ENCODE data around the gene GDA.

The GDA gene

DNA sequence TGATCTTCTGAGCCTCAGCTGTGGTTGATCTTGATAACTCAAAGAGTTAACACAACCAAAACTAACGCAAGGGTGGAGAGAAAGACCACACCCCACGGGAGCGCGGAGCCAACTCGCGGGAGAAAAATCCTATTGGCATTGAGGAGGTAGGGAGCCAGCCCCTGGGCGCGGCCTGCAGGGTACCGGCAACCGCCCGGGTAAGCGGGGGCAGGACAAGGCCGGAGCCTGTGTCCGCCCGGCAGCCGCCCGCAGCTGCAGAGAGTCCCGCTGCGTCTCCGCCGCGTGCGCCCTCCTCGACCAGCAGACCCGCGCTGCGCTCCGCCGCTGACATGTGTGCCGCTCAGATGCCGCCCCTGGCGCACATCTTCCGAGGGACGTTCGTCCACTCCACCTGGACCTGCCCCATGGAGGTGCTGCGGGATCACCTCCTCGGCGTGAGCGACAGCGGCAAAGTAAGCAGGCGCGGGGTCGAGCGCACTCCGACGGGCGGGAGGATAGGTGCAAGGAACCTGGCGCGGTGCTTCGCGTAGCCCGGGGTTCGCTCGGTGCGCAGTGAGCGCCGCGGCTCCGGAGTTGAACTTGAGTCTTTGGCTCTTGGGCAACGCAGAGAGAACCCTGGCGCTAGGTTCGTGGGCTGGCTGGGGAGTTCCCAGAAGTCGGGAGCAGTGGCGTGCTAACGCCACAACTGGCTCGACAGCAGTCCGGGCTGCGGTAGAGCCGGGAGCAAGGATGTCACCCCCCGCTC is at the start of gene GDA:
Gene GDA, plus strand, starts transcription at position 210 of the 745 bp plus-strand sequence. Its CDS starts 120 bp downstream, at position 330.
- Histone ChIP-seq H3K27ac (ENCODE audit: low read depth in 2 of 2, low read length in 2 of 2) (peak within 1 kb of the TSS; percentile 71 to 85), H3K36me3 (ENCODE audit: control insufficient read depth in 2 of 2, insufficient read depth in 2 of 2, low read length in 2 of 2) (no peaks in the 10 kb centered on the region), H3K4me1 (ENCODE audit: control insufficient read depth in 2 of 2, insufficient read depth in 2 of 2, low read length in 2 of 2) (peaks cover 3 to 8% of the 10 kb centered on the region in 2 donors), H3K27me3 (ENCODE audit: control insufficient read depth in 2 of 2, insufficient read depth in 2 of 2, low read length in 2 of 2) (peaks cover 0 to 3% of the 10 kb centered on the region in 2 donors), H3K4me3 (ENCODE audit: low read length in 2 of 2) (peak within 1 kb of the TSS; percentile 71 to 75), H3K9me3 (ENCODE audit: control insufficient read depth in 2 of 2, low read length in 2 of 2) (no peaks in the 10 kb centered on the region), H3K9ac (ENCODE audit: low read depth in 1 of 2, low read length in 2 of 2) (peak within 1 kb of the TSS; percentile 17 to 78)

DNA sequence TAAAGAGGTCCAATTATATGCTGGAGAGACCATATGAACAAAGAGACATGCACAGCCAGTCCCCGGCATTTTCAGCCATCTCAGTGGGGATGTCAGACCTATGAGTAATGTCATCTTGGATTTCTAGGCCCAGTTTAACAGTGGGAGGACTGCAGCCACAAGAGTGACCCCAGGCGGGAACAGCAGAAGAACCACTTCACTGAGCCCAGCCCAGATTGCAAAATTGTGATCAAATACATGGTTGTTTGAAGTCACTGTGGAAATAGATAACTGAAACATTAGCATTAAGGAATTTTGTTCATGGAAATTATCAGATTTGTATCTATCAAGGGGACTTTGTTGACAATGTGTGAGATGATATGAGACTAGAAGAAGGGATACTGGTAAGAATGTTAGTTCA is 46.7 kb upstream of the GDA start:
- Histone ChIP-seq H3K9me3 (ENCODE audit: control insufficient read depth in 2 of 2, low read length in 2 of 2) (no peaks in the 10 kb centered on the region), H3K36me3 (ENCODE audit: control insufficient read depth in 2 of 2, insufficient read depth in 2 of 2, low read length in 2 of 2) (no peaks in the 10 kb centered on the region), H3K4me3 (ENCODE audit: low read length in 2 of 2) (no peak overlapping the region), H3K9ac (ENCODE audit: low read depth in 1 of 2, low read length in 2 of 2) (no peak overlapping the region), H3K4me1 (ENCODE audit: control insufficient read depth in 2 of 2, insufficient read depth in 2 of 2, low read length in 2 of 2) (no peaks in the 10 kb centered on the region), H3K27ac (ENCODE audit: low read depth in 2 of 2, low read length in 2 of 2) (no peak overlapping the region), H3K27me3 (ENCODE audit: control insufficient read depth in 2 of 2, insufficient read depth in 2 of 2, low read length in 2 of 2) (no peaks in the 10 kb centered on the region)

DNA sequence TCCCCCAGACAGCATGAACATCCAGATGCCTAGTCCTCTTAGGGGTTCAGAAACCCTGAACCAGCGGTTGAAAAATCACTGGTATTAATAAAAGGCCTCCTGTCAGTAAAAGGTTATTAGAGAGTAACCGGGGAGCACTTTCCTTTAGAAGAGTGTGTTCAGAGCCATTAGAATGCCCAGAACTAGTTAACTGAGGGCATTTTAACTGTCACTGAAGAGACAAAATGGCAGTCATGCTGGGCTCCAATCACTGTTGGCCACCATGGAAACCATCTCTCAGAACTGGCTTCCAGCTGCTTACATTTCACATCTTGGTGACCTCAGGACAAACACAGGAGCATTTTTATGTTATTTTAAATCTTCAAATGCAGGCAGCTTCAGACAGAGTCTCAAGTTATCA is 36.2 kb upstream of the GDA start:
- no peaks in the 10 kb centered on the region for H3K4me1 ChIP-seq (ENCODE audit: control insufficient read depth in 2 of 2, insufficient read depth in 2 of 2, low read length in 2 of 2)
- no peaks in the 10 kb centered on the region for H3K36me3 ChIP-seq (ENCODE audit: control insufficient read depth in 2 of 2, insufficient read depth in 2 of 2, low read length in 2 of 2)
- no peak overlapping the region for H3K4me3 ChIP-seq (ENCODE audit: low read length in 2 of 2)
- H3K9ac ChIP-seq (ENCODE audit: low read depth in 1 of 2, low read length in 2 of 2): no peak overlapping the region
- H3K9me3 ChIP-seq (ENCODE audit: control insufficient read depth in 2 of 2, low read length in 2 of 2): no peaks in the 10 kb centered on the region
- no peak overlapping the region for H3K27ac ChIP-seq (ENCODE audit: low read depth in 2 of 2, low read length in 2 of 2)
- H3K27me3 ChIP-seq (ENCODE audit: control insufficient read depth in 2 of 2, insufficient read depth in 2 of 2, low read length in 2 of 2): no peaks in the 10 kb centered on the region

DNA sequence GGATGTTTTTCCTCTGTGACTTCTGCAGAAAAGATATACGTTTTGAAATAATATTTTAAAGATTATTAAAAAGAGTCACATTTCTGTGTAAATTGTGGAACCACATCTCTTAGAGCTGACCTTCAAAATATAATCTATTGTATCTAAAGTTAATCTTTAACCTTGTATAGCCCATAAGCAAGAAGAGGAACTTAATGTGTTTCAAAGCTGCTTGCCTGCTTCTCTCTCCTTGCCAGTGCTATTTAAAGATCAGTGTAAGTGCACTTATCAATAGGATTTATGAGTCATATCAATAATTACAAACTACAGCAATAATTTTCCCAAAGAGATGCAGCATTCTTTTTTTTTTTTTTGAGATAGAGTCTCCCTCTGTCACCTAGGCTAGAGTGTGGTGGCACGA is 29.4 kb upstream of the GDA start:
- no peaks in the 10 kb centered on the region for H3K36me3 ChIP-seq (ENCODE audit: control insufficient read depth in 2 of 2, insufficient read depth in 2 of 2, low read length in 2 of 2)
- H3K4me3 ChIP-seq (ENCODE audit: low read length in 2 of 2): no peak overlapping the region
- H3K27me3 ChIP-seq (ENCODE audit: control insufficient read depth in 2 of 2, insufficient read depth in 2 of 2, low read length in 2 of 2): no peaks in the 10 kb centered on the region
- H3K27ac ChIP-seq (ENCODE audit: low read depth in 2 of 2, low read length in 2 of 2): no peak overlapping the region
- H3K9me3 ChIP-seq (ENCODE audit: control insufficient read depth in 2 of 2, low read length in 2 of 2): no peaks in the 10 kb centered on the region
- peaks cover 5 to 14% of the 10 kb centered on the region in 2 donors for H3K4me1 ChIP-seq (ENCODE audit: control insufficient read depth in 2 of 2, insufficient read depth in 2 of 2, low read length in 2 of 2)
- H3K9ac ChIP-seq (ENCODE audit: low read depth in 1 of 2, low read length in 2 of 2): no peak overlapping the region

DNA sequence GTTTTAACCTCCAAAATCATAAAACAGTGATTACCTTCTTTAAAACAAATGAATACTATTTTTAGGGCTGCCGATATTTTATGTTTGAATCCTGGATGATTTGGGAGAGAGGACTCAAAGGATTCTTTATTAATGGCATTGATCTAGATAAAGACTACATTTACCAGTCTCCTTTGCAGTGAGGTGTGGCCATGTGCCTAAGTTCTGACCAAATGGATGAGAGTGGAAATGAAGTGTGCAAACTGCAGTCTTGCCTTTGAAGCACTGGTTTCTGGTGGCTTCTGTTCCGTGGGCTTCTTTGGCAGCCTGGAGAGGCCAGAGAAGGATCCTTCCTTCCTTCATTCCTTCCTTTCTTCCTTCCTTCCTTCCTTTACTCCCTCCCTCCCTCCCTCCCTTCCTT is 24.3 kb upstream of the GDA start:
- no peaks in the 10 kb centered on the region for H3K27me3 ChIP-seq (ENCODE audit: control insufficient read depth in 2 of 2, insufficient read depth in 2 of 2, low read length in 2 of 2)
- no peak overlapping the region for H3K27ac ChIP-seq (ENCODE audit: low read depth in 2 of 2, low read length in 2 of 2)
- no peaks in the 10 kb centered on the region for H3K9me3 ChIP-seq (ENCODE audit: control insufficient read depth in 2 of 2, low read length in 2 of 2)
- no peak overlapping the region for H3K4me3 ChIP-seq (ENCODE audit: low read length in 2 of 2)
- no peaks in the 10 kb centered on the region for H3K36me3 ChIP-seq (ENCODE audit: control insufficient read depth in 2 of 2, insufficient read depth in 2 of 2, low read length in 2 of 2)
- peaks cover 14 to 31% of the 10 kb centered on the region in 2 donors for H3K4me1 ChIP-seq (ENCODE audit: control insufficient read depth in 2 of 2, insufficient read depth in 2 of 2, low read length in 2 of 2)
- H3K9ac ChIP-seq (ENCODE audit: low read depth in 1 of 2, low read length in 2 of 2): no peak overlapping the region

DNA sequence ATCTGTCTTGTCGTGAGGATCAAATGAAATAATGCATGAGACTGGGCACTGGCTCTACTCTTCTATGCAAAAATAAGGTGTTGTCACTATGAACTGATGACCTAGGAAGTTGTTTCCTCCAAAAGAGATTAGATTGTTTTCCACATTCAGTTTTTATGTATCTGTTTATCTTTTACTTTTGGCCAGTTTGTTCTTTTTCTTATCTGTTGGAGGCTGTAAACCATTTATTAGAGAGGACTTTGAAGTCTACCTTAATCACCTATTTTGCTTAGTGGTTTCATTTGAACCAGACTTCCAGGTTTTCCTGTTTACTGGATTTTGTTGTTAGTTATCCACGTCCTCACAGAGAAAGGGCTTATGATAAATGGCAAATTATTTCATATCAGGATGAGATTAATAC is 21.5 kb upstream of the GDA start:
- peak overlapping the region in 1 of 2 donors; percentile 10 for H3K4me3 ChIP-seq (ENCODE audit: low read length in 2 of 2)
- H3K9ac ChIP-seq (ENCODE audit: low read depth in 1 of 2, low read length in 2 of 2): no peak overlapping the region
- H3K9me3 ChIP-seq (ENCODE audit: control insufficient read depth in 2 of 2, low read length in 2 of 2): no peaks in the 10 kb centered on the region
- H3K27me3 ChIP-seq (ENCODE audit: control insufficient read depth in 2 of 2, insufficient read depth in 2 of 2, low read length in 2 of 2): no peaks in the 10 kb centered on the region
- peak overlapping the region; percentile 7 to 48 for H3K27ac ChIP-seq (ENCODE audit: low read depth in 2 of 2, low read length in 2 of 2)
- peaks cover 9 to 39% of the 10 kb centered on the region in 2 donors for H3K4me1 ChIP-seq (ENCODE audit: control insufficient read depth in 2 of 2, insufficient read depth in 2 of 2, low read length in 2 of 2)
- H3K36me3 ChIP-seq (ENCODE audit: control insufficient read depth in 2 of 2, insufficient read depth in 2 of 2, low read length in 2 of 2): no peaks in the 10 kb centered on the region

DNA sequence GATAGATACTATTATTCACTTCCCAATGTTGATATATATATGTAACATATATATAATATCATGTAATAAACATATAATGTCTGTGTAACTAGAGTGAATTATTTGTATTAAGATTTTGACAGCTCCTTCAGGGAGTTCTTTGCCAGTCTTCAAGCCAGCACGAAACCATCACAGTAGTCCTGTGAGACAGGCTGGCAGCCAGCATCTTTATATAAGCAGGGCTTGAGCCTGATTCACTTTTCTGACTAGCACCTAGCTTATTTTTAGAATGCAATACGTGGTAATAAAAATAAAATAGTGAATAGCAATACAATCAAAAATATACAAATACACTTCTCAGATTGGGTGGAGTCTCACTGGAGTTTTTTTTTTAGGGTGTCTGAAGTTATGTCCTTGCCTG is 20.7 kb upstream of the GDA start:
- peaks cover 10 to 41% of the 10 kb centered on the region in 2 donors for H3K4me1 ChIP-seq (ENCODE audit: control insufficient read depth in 2 of 2, insufficient read depth in 2 of 2, low read length in 2 of 2)
- H3K27ac ChIP-seq (ENCODE audit: low read depth in 2 of 2, low read length in 2 of 2): peak overlapping the region in 1 of 2 donors; percentile 82
- H3K27me3 ChIP-seq (ENCODE audit: control insufficient read depth in 2 of 2, insufficient read depth in 2 of 2, low read length in 2 of 2): no peaks in the 10 kb centered on the region
- no peaks in the 10 kb centered on the region for H3K9me3 ChIP-seq (ENCODE audit: control insufficient read depth in 2 of 2, low read length in 2 of 2)
- no peak overlapping the region for H3K9ac ChIP-seq (ENCODE audit: low read depth in 1 of 2, low read length in 2 of 2)
- H3K36me3 ChIP-seq (ENCODE audit: control insufficient read depth in 2 of 2, insufficient read depth in 2 of 2, low read length in 2 of 2): no peaks in the 10 kb centered on the region
- no peak overlapping the region for H3K4me3 ChIP-seq (ENCODE audit: low read length in 2 of 2)

DNA sequence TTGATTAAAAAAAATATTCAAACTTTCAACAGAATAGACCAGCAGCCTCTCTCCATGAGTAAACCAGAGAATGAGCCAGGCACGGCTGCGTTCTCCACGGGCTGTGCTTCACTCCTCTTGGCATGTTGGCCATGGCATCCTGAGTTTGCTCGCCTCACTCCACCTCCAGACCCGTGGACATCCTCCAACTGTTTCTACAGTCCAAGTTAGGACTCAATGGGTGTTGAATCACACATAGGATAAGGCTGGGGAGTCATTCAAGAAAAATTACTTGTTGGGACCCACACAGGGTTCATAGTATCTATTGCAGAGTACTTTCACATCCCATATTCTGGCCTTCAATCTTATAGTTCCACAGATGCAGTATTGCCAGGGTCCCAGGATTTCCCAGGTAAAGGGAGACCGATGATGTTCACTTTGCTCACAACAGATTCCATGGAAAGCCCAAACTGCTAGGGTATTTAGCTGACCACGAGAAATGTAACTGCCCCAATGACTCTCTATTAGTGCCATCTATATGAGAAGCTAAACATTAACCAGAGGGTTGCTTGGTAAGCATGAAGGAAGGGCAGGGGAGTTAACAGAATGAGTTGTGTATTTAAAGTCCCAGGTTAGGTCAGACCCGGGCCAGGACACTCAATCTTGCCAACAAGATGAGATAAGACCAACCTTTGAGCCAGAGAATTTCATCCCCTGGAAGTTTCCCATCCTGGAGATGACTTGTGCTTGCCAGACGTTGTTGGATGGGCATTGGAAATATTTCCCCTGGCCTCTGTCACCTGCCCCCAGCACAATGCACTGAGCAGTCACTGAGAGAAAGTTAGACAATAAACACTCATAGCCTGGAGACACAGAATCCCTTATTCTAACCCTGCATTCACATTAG is 19.7 kb upstream of the GDA start:
- Histone ChIP-seq H3K36me3 (ENCODE audit: control insufficient read depth in 2 of 2, insufficient read depth in 2 of 2, low read length in 2 of 2) (no peaks in the 10 kb centered on the region), H3K4me1 (ENCODE audit: control insufficient read depth in 2 of 2, insufficient read depth in 2 of 2, low read length in 2 of 2) (peaks cover 13 to 47% of the 10 kb centered on the region in 2 donors), H3K9me3 (ENCODE audit: control insufficient read depth in 2 of 2, low read length in 2 of 2) (no peaks in the 10 kb centered on the region), H3K27me3 (ENCODE audit: control insufficient read depth in 2 of 2, insufficient read depth in 2 of 2, low read length in 2 of 2) (no peaks in the 10 kb centered on the region), H3K4me3 (ENCODE audit: low read length in 2 of 2) (peak overlapping the region in 1 of 2 donors; percentile 37), H3K9ac (ENCODE audit: low read depth in 1 of 2, low read length in 2 of 2) (no peak overlapping the region), H3K27ac (ENCODE audit: low read depth in 2 of 2, low read length in 2 of 2) (peak overlapping the region; percentile 35 to 82)

DNA sequence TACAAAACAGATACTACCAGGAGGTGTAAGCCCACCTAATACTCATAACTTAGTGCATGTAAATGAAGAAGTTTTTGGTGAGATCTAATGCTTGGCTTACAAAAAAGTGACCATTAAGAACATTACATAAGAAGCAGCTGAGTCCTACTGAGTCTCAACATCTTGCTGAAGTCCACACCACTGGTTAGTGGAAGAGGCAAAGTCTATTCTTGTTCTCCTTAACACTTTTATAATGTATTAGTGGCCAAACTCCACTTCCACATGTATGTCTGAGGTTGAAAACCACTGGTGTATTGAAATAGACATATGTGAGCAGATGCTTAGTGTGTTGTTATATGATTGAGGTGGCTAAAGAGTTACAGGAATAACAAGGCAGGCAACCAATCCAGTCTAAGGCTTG is 18.9 kb upstream of the GDA start:
- Histone ChIP-seq H3K36me3 (ENCODE audit: control insufficient read depth in 2 of 2, insufficient read depth in 2 of 2, low read length in 2 of 2) (no peaks in the 10 kb centered on the region), H3K27ac (ENCODE audit: low read depth in 2 of 2, low read length in 2 of 2) (peak overlapping the region; percentile 35 to 82), H3K27me3 (ENCODE audit: control insufficient read depth in 2 of 2, insufficient read depth in 2 of 2, low read length in 2 of 2) (no peaks in the 10 kb centered on the region), H3K4me3 (ENCODE audit: low read length in 2 of 2) (peak overlapping the region in 1 of 2 donors; percentile 37), H3K9me3 (ENCODE audit: control insufficient read depth in 2 of 2, low read length in 2 of 2) (no peaks in the 10 kb centered on the region), H3K9ac (ENCODE audit: low read depth in 1 of 2, low read length in 2 of 2) (no peak overlapping the region), H3K4me1 (ENCODE audit: control insufficient read depth in 2 of 2, insufficient read depth in 2 of 2, low read length in 2 of 2) (peaks cover 13 to 47% of the 10 kb centered on the region in 2 donors)

DNA sequence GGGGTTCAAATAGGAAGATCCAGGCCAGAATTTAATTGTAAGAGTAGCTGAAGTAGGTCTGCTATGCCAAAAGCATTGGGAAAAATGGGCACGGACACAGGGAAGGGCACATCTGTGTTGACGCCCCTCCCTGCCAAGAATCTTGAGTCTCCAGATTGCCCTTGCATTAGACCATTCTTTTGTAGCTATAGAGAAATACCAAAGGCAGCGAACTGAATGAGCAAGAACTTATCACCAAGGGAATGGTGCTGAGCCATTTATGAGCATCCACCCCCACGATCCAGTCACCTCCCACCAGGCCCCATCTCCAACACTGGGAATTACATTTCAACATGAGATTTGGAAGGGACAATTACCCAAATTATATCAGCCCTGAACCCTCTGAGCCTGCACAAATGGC is 18.0 kb upstream of the GDA start:
- H3K27me3 ChIP-seq (ENCODE audit: control insufficient read depth in 2 of 2, insufficient read depth in 2 of 2, low read length in 2 of 2): no peaks in the 10 kb centered on the region
- no peak overlapping the region for H3K4me3 ChIP-seq (ENCODE audit: low read length in 2 of 2)
- no peak overlapping the region for H3K9ac ChIP-seq (ENCODE audit: low read depth in 1 of 2, low read length in 2 of 2)
- H3K4me1 ChIP-seq (ENCODE audit: control insufficient read depth in 2 of 2, insufficient read depth in 2 of 2, low read length in 2 of 2): peaks cover 13 to 47% of the 10 kb centered on the region in 2 donors
- no peaks in the 10 kb centered on the region for H3K36me3 ChIP-seq (ENCODE audit: control insufficient read depth in 2 of 2, insufficient read depth in 2 of 2, low read length in 2 of 2)
- H3K9me3 ChIP-seq (ENCODE audit: control insufficient read depth in 2 of 2, low read length in 2 of 2): no peaks in the 10 kb centered on the region
- H3K27ac ChIP-seq (ENCODE audit: low read depth in 2 of 2, low read length in 2 of 2): peak overlapping the region in 1 of 2 donors; percentile 82
